Loucy (cell line): Measurements from ENCODE around the gene PRRT4.

Source experiments
- CTCF ChIP-seq: fragments of 200-600 bp; sonication (generic); conservative IDR thresholded peaks from 2 replicates; pipeline ENCODE4 v1.5.1; 2014; ENCODE audit warnings: mild to moderate bottlenecking, antibody characterized with exemption, low read length
- EZH2phosphoT487 ChIP-seq: fragments of 200-600 bp; IDR thresholded peaks from 2 replicates; pipeline ENCODE4 v1.6.1; 2018; ENCODE audit warnings: antibody characterized with exemption, mild to moderate bottlenecking, moderate library complexity, borderline replicate concordance

- TF ChIP-seq CTCF: no peak
- TF ChIP-seq EZH2phosphoT487: no peak
Measured at GRCh38 chr7:128394904-128395496, 33.5 kb upstream of the PRRT4 start.
